SK-N-SH treated with all-trans-retinoic acid at 6 μM for 48 hours (cell line): ENCODE data around the gene LEMD3.

Experiments used
- ARNTL ChIP-seq: fragments of 450-650 bp; formaldehyde crosslinking; IDR thresholded peaks from 2 replicates; pipeline ENCODE4 v1.5.0; 2020; ENCODE audit warnings: low read depth, mild to moderate bottlenecking, moderate library complexity, borderline replicate concordance
- CSRNP3 ChIP-seq: fragments of 250-450 bp; sonication (Bioruptor Pico); IDR thresholded peaks from 2 replicates; pipeline ENCODE4 v1.5.1; 2021; ENCODE audit warnings: mild to moderate bottlenecking, moderate library complexity
- TCF4 ChIP-seq: fragments of 250-450 bp; sonication (Bioruptor Pico); IDR thresholded peaks from 2 replicates; pipeline ENCODE4 v1.8.0; 2021; ENCODE audit warnings: mild to moderate bottlenecking, moderate library complexity, borderline replicate concordance
- ZFP3 ChIP-seq: fragments of 250-450 bp; sonication (Bioruptor Pico); IDR thresholded peaks from 2 replicates; pipeline ENCODE4 v1.5.0; 2020; ENCODE audit warnings: mild to moderate bottlenecking, moderate library complexity

GRCh38 chr12:65280306-65280705 is 110.9 kb downstream of the LEMD3 start:
- TF ChIP-seq ZFP3 = no peak
- no peak for TF ChIP-seq ARNTL (CRISPR knock-in tag)
- TF ChIP-seq CSRNP3 = no peak
- TF ChIP-seq TCF4 (CRISPR knock-in tag) = no peak
